Retinal pigment epithelial cell (primary cell): ENCODE results near the gene NTRK1.

Experiments used
- DNase-seq: peaks from one replicate; pipeline ENCODE4 v3.0.0-alpha.2; 2010; ENCODE audit warnings: low read depth
- H3K4me3 ChIP-seq: 2 replicates; pipeline ENCODE4 v1.5.1; 2011; ENCODE audit warnings: mild to moderate bottlenecking, low read length, control low read depth, moderate library complexity
- TF ChIP-seq, protein P1 (sequence below): conservative IDR thresholded peaks from 2 replicates; pipeline ENCODE4 v1.5.1; 2011; ENCODE audit warnings: low read depth, low read length, control low read depth, inconsistent platforms

NTRK1 gene

DNA sequence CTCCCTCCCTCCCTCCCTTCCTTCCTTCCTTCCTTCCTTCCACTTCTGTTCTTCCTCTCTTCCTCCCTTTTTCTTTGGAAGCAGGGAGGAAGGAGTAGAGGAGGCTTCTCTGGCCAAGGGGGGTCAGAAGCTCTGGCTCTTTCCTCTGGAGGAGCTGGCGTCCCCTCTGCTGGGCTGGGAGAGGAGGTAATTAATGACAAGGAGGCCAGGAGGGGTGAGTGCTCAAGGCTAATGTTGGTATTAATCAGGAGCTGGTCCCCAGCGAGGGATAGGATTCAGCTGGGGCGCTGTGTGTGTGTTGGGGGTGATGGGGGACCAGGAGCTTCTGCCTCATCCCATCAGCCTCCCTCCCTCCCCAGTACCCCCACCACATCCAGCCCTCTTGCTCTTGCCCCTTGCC lies 26.7 kb downstream of the NTRK1 start:
- no peak overlapping the region for H3K4me3 ChIP-seq
- TF ChIP-seq, protein P1, sequence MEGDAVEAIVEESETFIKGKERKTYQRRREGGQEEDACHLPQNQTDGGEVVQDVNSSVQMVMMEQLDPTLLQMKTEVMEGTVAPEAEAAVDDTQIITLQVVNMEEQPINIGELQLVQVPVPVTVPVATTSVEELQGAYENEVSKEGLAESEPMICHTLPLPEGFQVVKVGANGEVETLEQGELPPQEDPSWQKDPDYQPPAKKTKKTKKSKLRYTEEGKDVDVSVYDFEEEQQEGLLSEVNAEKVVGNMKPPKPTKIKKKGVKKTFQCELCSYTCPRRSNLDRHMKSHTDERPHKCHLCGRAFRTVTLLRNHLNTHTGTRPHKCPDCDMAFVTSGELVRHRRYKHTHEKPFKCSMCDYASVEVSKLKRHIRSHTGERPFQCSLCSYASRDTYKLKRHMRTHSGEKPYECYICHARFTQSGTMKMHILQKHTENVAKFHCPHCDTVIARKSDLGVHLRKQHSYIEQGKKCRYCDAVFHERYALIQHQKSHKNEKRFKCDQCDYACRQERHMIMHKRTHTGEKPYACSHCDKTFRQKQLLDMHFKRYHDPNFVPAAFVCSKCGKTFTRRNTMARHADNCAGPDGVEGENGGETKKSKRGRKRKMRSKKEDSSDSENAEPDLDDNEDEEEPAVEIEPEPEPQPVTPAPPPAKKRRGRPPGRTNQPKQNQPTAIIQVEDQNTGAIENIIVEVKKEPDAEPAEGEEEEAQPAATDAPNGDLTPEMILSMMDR = no peak
- DNase-seq = no peak

DNA sequence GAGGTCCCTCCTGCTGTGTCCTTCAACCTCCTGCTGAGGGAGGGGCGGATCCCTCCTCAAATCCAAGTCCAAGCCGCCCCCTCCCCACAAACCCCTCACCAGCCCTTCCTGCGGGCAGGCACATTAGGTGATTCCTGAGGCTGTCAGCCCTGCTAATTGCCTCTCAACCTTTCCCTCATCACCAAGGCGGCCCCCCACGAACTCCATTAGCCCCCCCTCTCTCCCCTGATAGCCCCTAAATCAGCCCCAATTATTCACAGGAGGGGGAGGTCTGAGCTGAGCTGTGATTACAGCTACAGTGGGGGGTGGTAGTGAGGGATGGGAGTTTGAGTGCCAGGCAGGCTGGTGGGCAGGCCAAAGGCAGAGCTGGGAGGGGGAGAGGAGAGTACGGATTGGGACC lies 27.1 kb downstream of the NTRK1 start:
- H3K4me3 ChIP-seq = no peak overlapping the region
- no peak for DNase-seq

DNA sequence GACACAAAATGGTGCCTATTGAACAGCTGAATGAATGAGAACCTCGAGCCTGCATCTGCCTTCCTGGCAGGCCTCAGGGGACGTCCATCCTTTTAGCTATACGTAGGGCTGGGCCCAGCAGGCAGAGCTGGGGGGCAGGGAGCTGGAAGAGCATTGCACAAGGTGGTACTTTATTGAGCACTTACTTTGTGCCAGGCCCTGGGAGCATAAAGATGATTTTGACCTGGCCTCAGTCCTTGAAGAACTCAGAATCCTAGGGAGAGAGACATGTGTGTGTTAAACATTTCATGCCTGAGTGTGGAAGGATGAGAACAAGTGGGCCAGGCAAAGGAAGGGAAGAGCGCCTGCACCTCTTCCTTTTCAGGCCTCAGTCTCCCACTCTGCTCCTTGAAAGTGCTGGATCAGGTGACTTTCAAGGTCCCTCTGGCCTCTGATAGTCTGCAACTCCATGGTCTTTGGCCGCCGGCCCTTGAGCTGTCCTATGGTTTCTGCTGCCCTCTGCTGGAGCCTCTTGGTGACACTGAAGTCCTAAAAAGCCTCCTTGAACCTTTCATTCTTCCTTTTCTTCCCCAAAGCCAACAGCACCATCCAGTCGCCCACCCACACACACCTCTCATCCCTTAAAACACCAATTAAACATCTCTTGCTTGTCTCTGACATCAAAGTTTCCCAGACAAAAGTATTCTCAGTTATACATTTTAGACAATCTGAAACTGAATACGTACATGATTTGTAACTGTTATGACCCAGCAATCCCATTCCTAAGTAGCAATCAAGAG lies 29.3 kb downstream of the NTRK1 start:
- TF ChIP-seq, protein P1 = peak; percentile 89
- no peak for DNase-seq
- H3K4me3 ChIP-seq = no peak overlapping the region

More for the DNA sequence above, 27.1 kb downstream of the NTRK1 start:
- TF ChIP-seq, protein P1 = no peak

DNA sequence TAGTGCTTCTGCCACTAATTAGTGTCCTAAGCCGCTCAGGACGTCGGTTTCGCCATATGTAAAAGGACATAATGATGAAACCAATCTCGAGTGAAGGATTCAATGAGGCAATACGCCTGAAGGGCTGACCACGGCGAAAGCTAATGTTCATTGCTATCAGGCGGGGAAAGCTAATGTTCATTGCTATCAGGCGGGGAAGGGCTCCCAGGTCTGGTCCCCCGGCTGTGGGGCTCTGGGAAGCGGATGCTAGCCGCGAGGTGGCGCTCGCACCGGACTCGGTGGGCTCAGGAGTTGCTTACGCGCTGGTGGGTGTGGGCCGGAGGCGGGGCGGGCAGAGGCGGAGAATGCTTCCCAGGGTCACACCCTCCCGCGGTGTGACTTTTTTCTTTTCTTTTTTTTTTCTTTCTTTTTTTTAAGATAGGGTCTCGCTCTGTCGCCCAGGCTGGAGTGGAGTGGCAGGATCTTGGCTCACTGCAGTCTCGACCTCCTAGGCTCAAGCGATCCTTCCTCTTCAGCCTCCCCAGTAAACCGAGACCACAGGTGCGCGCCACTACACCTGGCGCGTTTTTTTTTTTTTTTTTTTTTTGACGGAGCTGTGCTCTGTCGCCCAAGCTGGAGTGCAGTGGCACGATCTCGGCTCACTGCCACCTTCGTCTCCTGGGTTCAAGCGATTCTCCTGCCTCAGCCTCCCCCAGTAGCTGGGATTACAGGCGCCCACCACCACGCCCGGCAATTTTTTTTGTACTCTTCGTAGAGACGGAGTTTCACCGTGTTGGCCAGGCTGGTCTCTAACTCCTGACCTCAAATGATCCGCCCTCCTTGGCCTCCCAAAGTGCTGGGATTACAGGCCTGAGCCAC lies 31.8 kb downstream of the NTRK1 start:
- TF ChIP-seq, protein P1 = peak; percentile 85
- H3K4me3 ChIP-seq = peak overlapping the region; percentile 38
- DNase-seq = no peak

DNA sequence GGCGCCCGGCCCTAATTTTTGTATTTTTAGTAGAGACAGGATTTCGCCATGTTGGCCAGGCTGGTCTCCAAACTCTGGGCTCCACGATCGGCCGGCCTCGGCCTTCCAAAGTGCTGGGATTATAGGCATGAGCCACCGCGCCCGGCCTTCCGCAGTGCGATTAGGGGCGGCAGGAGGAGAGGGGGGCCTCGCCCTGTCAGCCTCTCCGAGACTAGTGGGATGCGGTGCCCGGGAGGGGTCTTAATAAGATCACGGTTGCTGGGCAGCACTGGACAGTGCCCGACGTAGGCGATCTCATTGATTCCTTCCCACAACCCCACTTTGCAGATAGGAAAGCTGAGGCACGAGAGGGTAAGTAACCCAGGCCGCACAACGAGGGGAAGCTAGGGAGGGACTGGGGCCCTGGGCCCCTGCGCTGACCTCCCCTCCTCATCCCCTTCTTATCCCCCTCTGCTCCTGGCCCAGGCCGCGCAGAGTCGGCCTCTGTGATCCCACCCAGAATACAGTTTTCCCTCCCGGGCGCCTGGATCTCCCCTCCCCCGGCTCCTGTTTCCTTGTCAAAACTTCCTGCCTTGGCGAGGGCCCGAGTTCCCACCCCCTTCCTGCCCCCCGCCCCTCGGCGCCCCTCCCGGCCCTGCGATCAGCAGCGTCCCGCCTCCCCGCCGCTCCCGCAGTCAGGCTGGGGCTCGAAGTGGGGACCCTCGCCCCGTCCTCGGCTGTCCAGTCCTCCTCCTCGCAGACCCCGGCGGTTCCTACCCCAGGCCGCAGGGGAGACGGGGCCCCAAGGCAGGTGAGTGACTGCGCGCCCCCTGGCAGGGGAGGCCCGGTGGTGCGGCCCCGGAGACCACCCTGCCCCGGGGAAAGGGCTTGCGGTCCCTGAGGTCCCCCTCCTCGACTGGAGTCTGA lies 32.6 kb downstream of the NTRK1 start, which contains the start of gene PEAR1:
Gene PEAR1, plus strand, starts transcription at position 671 of the 906 bp plus-strand sequence. CDS start 10,209 bp downstream, outside the sequence.
- DNase-seq = no peak
- peak within 1 kb of the TSS; percentile 38 for H3K4me3 ChIP-seq
- TF ChIP-seq, protein P1 = no peak

DNA sequence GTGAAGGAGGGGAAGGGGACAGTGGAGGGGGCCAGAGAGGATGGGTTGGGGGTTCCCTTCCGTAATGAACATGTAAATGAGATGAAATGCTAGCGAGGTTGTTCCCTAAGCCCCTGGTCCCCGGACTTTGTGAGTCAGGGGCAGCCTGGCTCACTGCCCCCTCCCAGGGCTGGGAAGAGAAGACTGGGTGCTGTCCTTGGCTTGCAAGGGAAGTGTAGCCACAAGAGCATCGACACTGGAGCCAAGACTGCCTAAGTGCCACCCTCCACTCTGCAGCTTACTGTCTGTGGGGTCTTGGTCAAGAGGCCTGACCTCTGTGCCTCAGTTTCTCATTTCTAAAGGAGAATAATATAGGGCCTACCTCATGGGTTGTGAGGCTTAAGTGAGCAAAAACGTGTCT lies 33.3 kb downstream of the NTRK1 start:
- no peak for DNase-seq
- H3K4me3 ChIP-seq = peak overlapping the region; percentile 3
- TF ChIP-seq, protein P1 = no peak
